Caco-2 (cell line): Measurements from ENCODE around the gene CPED1. TPM values are rescaled to one million over a fixed set of nuclear protein-coding genes. Genes with fewer than 3 reads are reported as not detected.

ENCODE experiments used
- BruUV-seq: library from RNA; stranded (reverse); fragments of 400-500 nt; replicated peaks from 2 replicates; lab custom pipeline; 2021; lab: Mats Ljungman, UMichigan
- CTCF ChIA-PET: fragments of 300-600 bp; sonication (Branson Sonifier 250); formaldehyde crosslinking; loops from one replicate; lab custom pipeline; 2022; ENCODE audit warnings: antibody characterized with exemption; lab: Charles Lee
- POLR2A ChIA-PET: fragments of 300-600 bp; sonication (Branson Sonifier 250); formaldehyde crosslinking; loops from one replicate; lab custom pipeline; 2022; ENCODE audit warnings: antibody characterized with exemption; lab: Charles Lee
- DNase-seq, 2 experiments: peaks; one replicate each; pipeline versions ENCODE4 v3.0.0 to v3.0.0-alpha.2; 2020 to 2022
- H3K27me3 ChIP-seq: replicated peaks from 2 replicates; pipeline ENCODE4 v1.6.0; 2011; ENCODE audit warnings: low read length; ENCODE audit not compliant: control insufficient read depth, insufficient read depth
- H3K36me3 ChIP-seq: 2 replicates; pipeline ENCODE4 v1.5.1; 2011; ENCODE audit warnings: low read length; ENCODE audit not compliant: control insufficient read depth, insufficient read depth
- H3K4me1 ChIP-seq: fragments of 250-450 bp; sonication (Bioruptor Pico); 2 replicates; pipeline ENCODE4 v1.5.1; 2020; ENCODE audit warnings: mild to moderate bottlenecking
- H3K4me3 ChIP-seq: 2 replicates; pipeline ENCODE4 v1.5.1; 2011; ENCODE audit warnings: low read depth, mild to moderate bottlenecking, control low read depth, low read length
- H3K9me3 ChIP-seq: fragments of 250-450 bp; sonication (Bioruptor Pico); 2 replicates; pipeline ENCODE4 v1.5.1; 2020; ENCODE audit warnings: mild to moderate bottlenecking, moderate library complexity
- H3K27ac Mint-ChIP-seq: one replicate; pipeline ENCODE4 v1.8.0; 2022; ENCODE audit warnings: mixed read lengths; ENCODE audit not compliant: unreplicated experiment
- H3K27me3 Mint-ChIP-seq: one replicate; pipeline ENCODE4 v1.8.0; 2022; ENCODE audit warnings: mixed read lengths; ENCODE audit not compliant: insufficient read depth, unreplicated experiment
- H3K36me3 Mint-ChIP-seq: one replicate; pipeline ENCODE4 v1.8.0; 2022; ENCODE audit warnings: mild to moderate bottlenecking, mixed read lengths; ENCODE audit not compliant: insufficient read depth, unreplicated experiment
- H3K4me1 Mint-ChIP-seq: one replicate; pipeline ENCODE4 v1.8.0; 2022; ENCODE audit warnings: low read depth, mixed read lengths; ENCODE audit not compliant: unreplicated experiment
- H3K4me3 Mint-ChIP-seq: one replicate; pipeline ENCODE4 v1.8.0; 2022; ENCODE audit warnings: mild to moderate bottlenecking, moderate library complexity, mixed read lengths; ENCODE audit not compliant: unreplicated experiment
- H3K9me3 Mint-ChIP-seq: one replicate; pipeline ENCODE4 v1.8.0; 2022; ENCODE audit warnings: mixed read lengths; ENCODE audit not compliant: unreplicated experiment
- intact Hi-C: fragments of 100-400 bp; cut with micrococcal nuclease; formaldehyde crosslinking; loops from one replicate; pipeline ENCODE4 v1.10.0; 2022; ENCODE audit not compliant: unreplicated experiment
- total RNA-seq: library from RNA; stranded (reverse); gene quantifications from 2 replicates; pipeline ENCODE4 v1.2.3, GENCODE V29; 2022
- TF ChIP-seq, protein P1 (sequence below), 2 experiments: fragments of 200-600 bp in 1 of 2; IDR thresholded peaks; 1 replicate in 1 of 2; 2 replicates in 1 of 2; pipeline versions ENCODE4 v1.5.1 to v1.8.0; 2011 to 2022; ENCODE audit warnings: antibody characterized with exemption in 1 of 2, control low read depth in 1 of 2, inconsistent platforms in 1 of 2, low read depth in 1 of 2, low read length in 1 of 2, mild to moderate bottlenecking in 1 of 2, moderate library complexity in 1 of 2; ENCODE audit not compliant: insufficient read depth in 1 of 2, severe bottlenecking in 1 of 2, unreplicated experiment in 1 of 2

The CPED1 gene
- total RNA-seq, 1 experiment from 2014 or later = 0.23 TPM

DNA sequence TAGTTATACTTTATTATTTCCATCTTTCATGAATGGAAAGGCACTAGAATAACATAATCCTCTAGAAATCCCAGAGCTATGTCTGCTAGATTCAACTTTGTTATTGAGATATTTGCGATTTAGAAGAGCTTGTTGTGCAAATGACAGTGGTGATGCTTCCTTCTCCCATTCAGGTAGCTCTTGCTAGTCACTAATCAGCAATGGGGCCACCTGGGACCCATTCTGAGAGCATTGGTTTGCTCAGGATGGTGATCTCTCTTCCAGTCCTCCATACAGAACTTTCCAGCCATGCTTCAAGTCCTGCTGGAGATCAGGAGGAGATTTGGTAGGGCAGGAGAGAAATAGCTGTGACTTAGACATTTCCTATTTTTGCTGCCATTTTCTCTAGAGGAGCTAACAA lies 274.5 kb downstream of the CPED1 start:
- TF ChIP-seq, protein P1, sequence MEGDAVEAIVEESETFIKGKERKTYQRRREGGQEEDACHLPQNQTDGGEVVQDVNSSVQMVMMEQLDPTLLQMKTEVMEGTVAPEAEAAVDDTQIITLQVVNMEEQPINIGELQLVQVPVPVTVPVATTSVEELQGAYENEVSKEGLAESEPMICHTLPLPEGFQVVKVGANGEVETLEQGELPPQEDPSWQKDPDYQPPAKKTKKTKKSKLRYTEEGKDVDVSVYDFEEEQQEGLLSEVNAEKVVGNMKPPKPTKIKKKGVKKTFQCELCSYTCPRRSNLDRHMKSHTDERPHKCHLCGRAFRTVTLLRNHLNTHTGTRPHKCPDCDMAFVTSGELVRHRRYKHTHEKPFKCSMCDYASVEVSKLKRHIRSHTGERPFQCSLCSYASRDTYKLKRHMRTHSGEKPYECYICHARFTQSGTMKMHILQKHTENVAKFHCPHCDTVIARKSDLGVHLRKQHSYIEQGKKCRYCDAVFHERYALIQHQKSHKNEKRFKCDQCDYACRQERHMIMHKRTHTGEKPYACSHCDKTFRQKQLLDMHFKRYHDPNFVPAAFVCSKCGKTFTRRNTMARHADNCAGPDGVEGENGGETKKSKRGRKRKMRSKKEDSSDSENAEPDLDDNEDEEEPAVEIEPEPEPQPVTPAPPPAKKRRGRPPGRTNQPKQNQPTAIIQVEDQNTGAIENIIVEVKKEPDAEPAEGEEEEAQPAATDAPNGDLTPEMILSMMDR (IDR thresholded peaks at IDR 0.05; ENCODE audit: insufficient read depth in 1 of 2, low read depth in 1 of 2, low read length in 1 of 2, severe bottlenecking in 1 of 2, unreplicated experiment in 1 of 2) = no peak
- H3K27me3 Mint-ChIP-seq = peaks cover 6% of the 10 kb centered on the region
- Histone ChIP-seq H3K9me3 (no peaks in the 10 kb centered on the region), H3K36me3 (no peaks in the 10 kb centered on the region), H3K27me3 (no peaks in the 10 kb centered on the region), H3K4me1 (no peaks in the 10 kb centered on the region), H3K4me3 (no peak overlapping the region)
- no TSS peak for BruUV-seq
- DNase-seq = no peak
- H3K4me1 Mint-ChIP-seq = no peaks in the 10 kb centered on the region
- H3K36me3 Mint-ChIP-seq = no peaks in the 10 kb centered on the region
- ChIA-PET POLR2A (no interaction called here), CTCF (no interaction called here)
- intact Hi-C loops = no loop called here
- no peaks in the 10 kb centered on the region for H3K9me3 Mint-ChIP-seq
- H3K4me3 Mint-ChIP-seq = no peak overlapping the region
- H3K27ac Mint-ChIP-seq = no peak overlapping the region

DNA sequence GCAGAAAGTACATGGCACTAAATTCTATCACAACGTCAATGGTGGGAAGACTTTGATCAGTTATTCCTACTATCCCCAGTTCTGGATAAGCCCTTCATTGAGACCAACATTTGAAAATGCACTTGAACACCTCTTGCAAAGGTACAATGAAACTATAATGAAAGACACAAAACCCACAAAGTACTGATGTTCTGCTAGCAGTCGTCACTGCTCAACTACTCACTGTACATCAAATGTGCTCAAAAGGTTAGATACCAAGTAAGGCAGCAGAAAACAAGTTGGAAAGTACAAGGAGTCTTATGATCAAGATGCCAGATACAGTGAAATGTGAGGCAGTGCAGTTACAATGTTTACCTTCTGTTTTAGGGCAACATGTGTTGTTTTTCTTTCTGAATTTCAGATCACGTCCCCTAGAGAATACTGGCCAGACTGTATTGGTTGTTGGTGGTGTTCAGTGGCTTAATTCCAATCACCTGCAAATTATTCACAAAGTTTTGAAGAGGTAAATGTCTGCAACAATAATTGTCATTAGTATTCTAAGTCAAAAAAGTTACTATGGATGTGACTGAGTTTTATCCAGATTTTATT lies 277.9 kb downstream of the CPED1 start:
- DNase-seq = no peak
- ChIA-PET CTCF (no interaction called here), POLR2A (no interaction called here)
- no peaks in the 10 kb centered on the region for H3K9me3 Mint-ChIP-seq
- H3K27me3 ChIP-seq = no peaks in the 10 kb centered on the region
- TF ChIP-seq, protein P1 (IDR thresholded peaks at IDR 0.05; ENCODE audit: insufficient read depth in 1 of 2, low read depth in 1 of 2, low read length in 1 of 2, severe bottlenecking in 1 of 2, unreplicated experiment in 1 of 2) = no peak
- H3K27me3 Mint-ChIP-seq = peaks cover 4% of the 10 kb centered on the region
- no peaks in the 10 kb centered on the region for H3K4me1 ChIP-seq
- H3K36me3 ChIP-seq = no peaks in the 10 kb centered on the region
- H3K9me3 ChIP-seq = no peaks in the 10 kb centered on the region
- no peaks in the 10 kb centered on the region for H3K36me3 Mint-ChIP-seq
- H3K27ac Mint-ChIP-seq = no peak overlapping the region
- H3K4me3 Mint-ChIP-seq = no peak overlapping the region
- no peak overlapping the region for H3K4me3 ChIP-seq
- intact Hi-C loops = no loop called here
- no peaks in the 10 kb centered on the region for H3K4me1 Mint-ChIP-seq
- no TSS peak for BruUV-seq

DNA sequence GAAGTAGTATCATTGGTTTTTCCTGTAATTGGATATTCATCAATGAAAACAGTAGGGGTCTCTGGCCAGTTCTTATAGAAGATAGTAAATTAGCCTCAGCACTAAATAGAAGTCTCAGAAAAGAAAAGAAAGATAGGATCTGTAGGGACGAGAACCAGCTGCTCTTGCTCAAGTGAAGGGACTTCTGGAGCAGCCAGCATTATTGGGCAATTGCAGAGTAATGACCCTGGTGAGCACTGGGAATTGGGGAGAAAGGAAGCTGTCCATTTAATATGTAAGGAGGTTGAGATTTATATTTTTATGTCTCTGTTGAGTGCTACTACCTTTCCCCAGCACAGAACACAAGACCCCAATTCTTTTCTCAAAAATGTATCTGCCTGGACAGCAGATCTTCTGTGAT lies 279.1 kb downstream of the CPED1 start:
- intact Hi-C loops = no loop called here
- TF ChIP-seq, protein P1 (IDR thresholded peaks at IDR 0.05; ENCODE audit: insufficient read depth in 1 of 2, low read depth in 1 of 2, low read length in 1 of 2, severe bottlenecking in 1 of 2, unreplicated experiment in 1 of 2) = no peak
- Mint-ChIP-seq H3K27me3 (peaks cover 5% of the 10 kb centered on the region), H3K9me3 (no peaks in the 10 kb centered on the region), H3K4me1 (no peaks in the 10 kb centered on the region), H3K27ac (no peak overlapping the region), H3K4me3 (no peak overlapping the region), H3K36me3 (no peaks in the 10 kb centered on the region)
- no TSS peak for BruUV-seq
- ChIA-PET CTCF (no interaction called here), POLR2A (no interaction called here)
- DNase-seq = no peak
- H3K27me3 ChIP-seq = no peaks in the 10 kb centered on the region
- no peaks in the 10 kb centered on the region for H3K9me3 ChIP-seq
- H3K36me3 ChIP-seq = no peaks in the 10 kb centered on the region
- H3K4me1 ChIP-seq = no peaks in the 10 kb centered on the region
- H3K4me3 ChIP-seq = no peak overlapping the region
